Measurements from ENCODE around the gene AKR7A3.
"Not testable (repeated sequence)": the region's sequence is repeated elsewhere in the genome, so short reads cannot be mapped to it uniquely, and the experiment has no call there.

AKR7A3 gene

GRCh38 chr1:19317126-19317910, 28.7 kb upstream of the AKR7A3 start:
- no peak for DNase-seq (ENCODE audit: low spot score)

GRCh38 chr1:19315378-19316198, 27.0 kb upstream of the AKR7A3 start:
- DNase-seq (ENCODE audit: low spot score) = peak; percentile 83

GRCh38 chr1:19313961-19314882, 25.7 kb upstream of the AKR7A3 start:
- DNase-seq (ENCODE audit: low spot score) = no peak

GRCh38 chr1:19313636-19313959, 25.0 kb upstream of the AKR7A3 start:
- no peak for DNase-seq (ENCODE audit: low spot score)

- peak; percentile 27 for DNase-seq (ENCODE audit: low spot score)
These were observed 24.4 kb upstream of the AKR7A3 start for GRCh38 chr1:19312782-19313635.

- DNase-seq (ENCODE audit: low spot score) = peak; percentile 91
These were observed 23.6 kb upstream of the AKR7A3 start, which contains the start of the genes AKR7A2 and SLC66A1 for GRCh38 chr1:19311931-19312781. Gene AKR7A2, minus strand, starts transcription at chr1:19312144. Its CDS starts 20 bp downstream, at chr1:19312124. Gene SLC66A1, plus strand, starts transcription at chr1:19312326. Its CDS starts 5,352 bp downstream, at chr1:19317678.

GRCh38 chr1:19311503-19311930, 22.9 kb upstream of the AKR7A3 start:
- peak; percentile 19 for DNase-seq (ENCODE audit: low spot score)

GRCh38 chr1:19310720-19311502, 22.3 kb upstream of the AKR7A3 start:
- DNase-seq (ENCODE audit: low spot score) = peak; percentile 25

GRCh38 chr1:19310061-19310460, 21.5 kb upstream of the AKR7A3 start:
- no peak for DNase-seq (ENCODE audit: low spot score)

- no peak for DNase-seq (ENCODE audit: low spot score)
These were observed 20.7 kb upstream of the AKR7A3 start for GRCh38 chr1:19309123-19309813.

- no peak for DNase-seq (ENCODE audit: low spot score)
These were observed 19.9 kb upstream of the AKR7A3 start for GRCh38 chr1:19308509-19308907.

GRCh38 chr1:19307794-19308508, 19.4 kb upstream of the AKR7A3 start:
- no peak for DNase-seq (ENCODE audit: low spot score)

- no peak for DNase-seq (ENCODE audit: low spot score)
These were observed 18.4 kb upstream of the AKR7A3 start for GRCh38 chr1:19306941-19307340.

GRCh38 chr1:19305880-19306279, 17.3 kb upstream of the AKR7A3 start:
- no peak for DNase-seq (ENCODE audit: low spot score)

GRCh38 chr1:19304081-19304480, 15.5 kb upstream of the AKR7A3 start:
- DNase-seq (ENCODE audit: low spot score) = not testable (repeated sequence)

GRCh38 chr1:19300211-19300610, 11.6 kb upstream of the AKR7A3 start:
- no peak for DNase-seq (ENCODE audit: low spot score)

GRCh38 chr1:19294638-19295037, 6.1 kb upstream of the AKR7A3 start:
- DNase-seq (ENCODE audit: low spot score) = no peak

- no peak for DNase-seq (ENCODE audit: low spot score)
These were observed 674 bp upstream of the AKR7A3 start for GRCh38 chr1:19289244-19289643.
